Measurements from ENCODE around the gene WWOX. TPM values are rescaled to one million over a fixed set of nuclear protein-coding genes. Genes with fewer than 3 reads are reported as not detected.

WWOX gene
- total RNA-seq, 6 donors from 2014 or later, result 18.7 to 167 (median 31.0) TPM

- H3K27ac ChIP-seq, result no peak overlapping the region
Measured at GRCh38 chr16:78584991-78585390, 485.5 kb downstream of the WWOX start.

GRCh38 chr16:78589331-78589730 lies 489.9 kb downstream of the WWOX start:
- H3K27ac ChIP-seq, result no peak overlapping the region

More at GRCh38 chr16:78584991-78585390, 485.5 kb downstream of the WWOX start:
- Histone ChIP-seq H3K27me3 (no peaks in the 10 kb centered on the region), H3K36me3 (no peaks in the 10 kb centered on the region), H3K4me1 (no peaks in the 10 kb centered on the region), H3K4me3 (no peak overlapping the region), H3K9me3 (no peaks in the 10 kb centered on the region)
- ATAC-seq (ENCODE audit: low FRiP score in 2 of 2) (no peak), DNase-seq (no peak)
- 93% methylated on average over 8 of the region's 8 CpGs for WGBS, 2 donors
- TF ChIP-seq EP300 (IDR thresholded peaks at IDR 0.05), result no peak
- TF ChIP-seq CTCF (IDR thresholded peaks at IDR 0.05), result no peak
- no peak for TF ChIP-seq POLR2A (IDR thresholded peaks at IDR 0.05)
- no peak for TF ChIP-seq POLR2AphosphoS5 (IDR thresholded peaks at IDR 0.05)

GRCh38 chr16:78591682-78592103 lies 492.2 kb downstream of the WWOX start:
- WGBS, 2 donors, result 96% methylated on average over 5 of the region's 5 CpGs
- no peaks in the 10 kb centered on the region for H3K27me3 ChIP-seq
- H3K36me3 ChIP-seq, result no peaks in the 10 kb centered on the region
- no peaks in the 10 kb centered on the region for H3K9me3 ChIP-seq
- ATAC-seq (ENCODE audit: low FRiP score in 2 of 2) (no peak), DNase-seq (no peak)
- no peaks in the 10 kb centered on the region for H3K4me1 ChIP-seq
- no peak for TF ChIP-seq CTCF (IDR thresholded peaks at IDR 0.05)
- TF ChIP-seq POLR2A (IDR thresholded peaks at IDR 0.05), result no peak
- no peak for TF ChIP-seq POLR2AphosphoS5 (IDR thresholded peaks at IDR 0.05)
- TF ChIP-seq EP300 (IDR thresholded peaks at IDR 0.05), result no peak
- H3K27ac ChIP-seq, result no peak overlapping the region
- H3K4me3 ChIP-seq, result no peak overlapping the region

More at GRCh38 chr16:78589331-78589730, 489.9 kb downstream of the WWOX start:
- Histone ChIP-seq H3K9me3 (no peaks in the 10 kb centered on the region), H3K4me1 (no peaks in the 10 kb centered on the region), H3K27me3 (no peaks in the 10 kb centered on the region), H3K36me3 (no peaks in the 10 kb centered on the region), H3K4me3 (no peak overlapping the region)
- 74 to 86% methylated on average over 3 of the region's 3 CpGs for WGBS, 2 donors
- peak in 1 of 2 donors; percentile 57 for DNase-seq
- TF ChIP-seq EP300 (IDR thresholded peaks at IDR 0.05) (no peak), CTCF (IDR thresholded peaks at IDR 0.05) (no peak), POLR2AphosphoS5 (IDR thresholded peaks at IDR 0.05) (no peak), POLR2A (IDR thresholded peaks at IDR 0.05) (no peak)
- no peak for ATAC-seq (ENCODE audit: low FRiP score in 2 of 2)

GRCh38 chr16:78592111-78592510 lies 492.7 kb downstream of the WWOX start:
- H3K27ac ChIP-seq, result no peak overlapping the region
- 77 to 83% methylated on average over 3 of the region's 3 CpGs for WGBS, 2 donors
- H3K27me3 ChIP-seq, result no peaks in the 10 kb centered on the region
- H3K36me3 ChIP-seq, result no peaks in the 10 kb centered on the region
- TF ChIP-seq CTCF (IDR thresholded peaks at IDR 0.05), result no peak
- DNase-seq (no peak), ATAC-seq (ENCODE audit: low FRiP score in 2 of 2) (no peak)
- H3K9me3 ChIP-seq, result no peaks in the 10 kb centered on the region
- no peak overlapping the region for H3K4me3 ChIP-seq
- no peaks in the 10 kb centered on the region for H3K4me1 ChIP-seq

- Histone ChIP-seq H3K27me3 (no peaks in the 10 kb centered on the region), H3K9me3 (no peaks in the 10 kb centered on the region), H3K4me1 (no peaks in the 10 kb centered on the region), H3K36me3 (no peaks in the 10 kb centered on the region), H3K4me3 (no peak overlapping the region), H3K27ac (no peak overlapping the region)
- 83 to 87% methylated on average over 3 of the region's 3 CpGs for WGBS, 2 donors
- no peak for DNase-seq
- no peak for ATAC-seq (ENCODE audit: low FRiP score in 2 of 2)
- TF ChIP-seq POLR2AphosphoS5 (IDR thresholded peaks at IDR 0.05) (no peak), EP300 (IDR thresholded peaks at IDR 0.05) (no peak), POLR2A (IDR thresholded peaks at IDR 0.05) (no peak), CTCF (IDR thresholded peaks at IDR 0.05) (no peak)
Measured at GRCh38 chr16:78593352-78593751, 493.9 kb downstream of the WWOX start.
